DOHH2 (cell line): ENCODE measurements around the gene FGF3.
"Not testable (repeated sequence)": the region's sequence is repeated elsewhere in the genome, so short reads cannot be mapped to it uniquely, and the experiment has no call there.

Source experiments
- H3F3A ChIP-seq: fragments of 200-600 bp; sonication (generic), shearing (Covaris generic); 2 replicates; pipeline ENCODE4 v1.6.0; 2016; ENCODE audit warnings: antibody characterized with exemption, mild to moderate bottlenecking; ENCODE audit not compliant: control insufficient read depth, insufficient read depth
- H3K27ac ChIP-seq: fragments of 200-600 bp; sonication (generic); 2 replicates; pipeline ENCODE4 v1.5.1; 2014; ENCODE audit warnings: low read depth, mild to moderate bottlenecking, low read length, moderate library complexity
- H3K27me3 ChIP-seq: fragments of 200-600 bp; sonication (generic); 2 replicates; pipeline ENCODE4 v1.6.1; 2014; ENCODE audit warnings: mild to moderate bottlenecking, low read length, mixed read lengths; ENCODE audit not compliant: control insufficient read depth
- H3K36me3 ChIP-seq: fragments of 200-600 bp; sonication (generic); 2 replicates; pipeline ENCODE4 v1.6.1; 2014; ENCODE audit warnings: mild to moderate bottlenecking, low read length, moderate library complexity, mixed read lengths; ENCODE audit not compliant: control insufficient read depth
- H3K4me1 ChIP-seq: fragments of 200-600 bp; sonication (generic); 2 replicates; pipeline ENCODE4 v1.6.1; 2014; ENCODE audit warnings: mild to moderate bottlenecking, low read length, mixed read lengths; ENCODE audit not compliant: control insufficient read depth
- H3K4me2 ChIP-seq: fragments of 200-600 bp; sonication (generic); 2 replicates; pipeline ENCODE4 v1.6.0; 2014; ENCODE audit warnings: mild to moderate bottlenecking, low read length, moderate library complexity
- H3K4me3 ChIP-seq: fragments of 200-600 bp; sonication (generic); 2 replicates; pipeline ENCODE4 v1.5.1; 2014; ENCODE audit warnings: mild to moderate bottlenecking, low read length, mixed read lengths
- H3K79me2 ChIP-seq: fragments of 200-600 bp; sonication (generic); 2 replicates; pipeline ENCODE4 v1.6.1; 2014; ENCODE audit warnings: mild to moderate bottlenecking, low read length, mixed read lengths; ENCODE audit not compliant: control insufficient read depth
- H3K9me2 ChIP-seq: fragments of 200-600 bp; sonication (generic); replicated peaks from 2 replicates; pipeline ENCODE4 v1.6.1; 2014; ENCODE audit warnings: mild to moderate bottlenecking, low read length, mixed read lengths; ENCODE audit not compliant: control insufficient read depth
- H3K9me3 ChIP-seq: fragments of 200-600 bp; sonication (generic); 2 replicates; pipeline ENCODE4 v1.6.1; 2014; ENCODE audit warnings: antibody characterized with exemption, low read length, mixed read lengths; ENCODE audit not compliant: control insufficient read depth, insufficient read depth
- H4K20me1 ChIP-seq: fragments of 200-600 bp; sonication (generic); 2 replicates; pipeline ENCODE4 v1.6.0; 2014; ENCODE audit warnings: low read depth, mild to moderate bottlenecking, antibody characterized with exemption, low read length, moderate library complexity; ENCODE audit not compliant: control insufficient read depth, insufficient read depth
- CTCF ChIP-seq: fragments of 200-600 bp; sonication (generic); IDR thresholded peaks from one replicate; pipeline ENCODE4 v1.5.1; 2014; ENCODE audit warnings: antibody characterized with exemption, mild to moderate bottlenecking, low read depth, low read length; ENCODE audit not compliant: poor library complexity, severe bottlenecking
- EZH2phosphoT487 ChIP-seq: fragments of 200-600 bp; sonication (generic); IDR thresholded peaks from 2 replicates; pipeline ENCODE4 v1.6.1; 2017; ENCODE audit warnings: borderline replicate concordance, mild to moderate bottlenecking, antibody characterized with exemption, low read length, moderate library complexity, mixed read lengths

The FGF3 gene

GRCh38 chr11:69771466-69771865 is 47.8 kb downstream of the FGF3 start:
- H3K79me2 ChIP-seq, result no peaks in the 10 kb centered on the region
- H4K20me1 ChIP-seq, result no peaks in the 10 kb centered on the region
- H3K9me2 ChIP-seq, result no peaks in the 10 kb centered on the region
- TF ChIP-seq CTCF (no peak), EZH2phosphoT487 (no peak)
- H3F3A ChIP-seq, result no peaks in the 10 kb centered on the region
- H3K9me3 ChIP-seq, result no peaks in the 10 kb centered on the region
- H3K27ac ChIP-seq, result no peak overlapping the region
- H3K4me2 ChIP-seq, result no peak overlapping the region
- H3K27me3 ChIP-seq, result no peaks in the 10 kb centered on the region
- H3K36me3 ChIP-seq, result no peaks in the 10 kb centered on the region
- H3K4me3 ChIP-seq, result no peak overlapping the region
- no peaks in the 10 kb centered on the region for H3K4me1 ChIP-seq

GRCh38 chr11:69770540-69770939 is 48.7 kb downstream of the FGF3 start:
- Histone ChIP-seq H3K4me2 (no peak overlapping the region), H3K36me3 (no peaks in the 10 kb centered on the region), H3K4me3 (no peak overlapping the region), H3K9me2 (no peaks in the 10 kb centered on the region), H3K27ac (no peak overlapping the region), H4K20me1 (no peaks in the 10 kb centered on the region), H3K27me3 (no peaks in the 10 kb centered on the region), H3K9me3 (no peaks in the 10 kb centered on the region), H3K4me1 (no peaks in the 10 kb centered on the region), H3K79me2 (no peaks in the 10 kb centered on the region), H3F3A (no peaks in the 10 kb centered on the region)
- TF ChIP-seq CTCF, result no peak
- TF ChIP-seq EZH2phosphoT487, result no peak

- H3K4me2 ChIP-seq, result no peak overlapping the region
- TF ChIP-seq EZH2phosphoT487 (no peak), CTCF (no peak)
- H4K20me1 ChIP-seq, result no peaks in the 10 kb centered on the region
- no peaks in the 10 kb centered on the region for H3K36me3 ChIP-seq
- no peak overlapping the region for H3K4me3 ChIP-seq
- H3K4me1 ChIP-seq, result no peaks in the 10 kb centered on the region
- no peaks in the 10 kb centered on the region for H3K27me3 ChIP-seq
- H3K27ac ChIP-seq, result no peak overlapping the region
- no peaks in the 10 kb centered on the region for H3K79me2 ChIP-seq
- H3K9me2 ChIP-seq, result no peaks in the 10 kb centered on the region
- no peaks in the 10 kb centered on the region for H3F3A ChIP-seq
- H3K9me3 ChIP-seq, result no peaks in the 10 kb centered on the region
These were observed 53.7 kb downstream of the FGF3 start for GRCh38 chr11:69765498-69765995.

GRCh38 chr11:69764918-69765317 is 54.3 kb downstream of the FGF3 start:
- H3K27me3 ChIP-seq, H3K9me2 ChIP-seq, H3K27ac ChIP-seq, H3F3A ChIP-seq, H3K4me1 ChIP-seq, H3K4me3 ChIP-seq, H3K79me2 ChIP-seq, H3K4me2 ChIP-seq, H4K20me1 ChIP-seq, H3K9me3 ChIP-seq, H3K36me3 ChIP-seq: not testable (repeated sequence)
